Measurements from ENCODE around the gene TXNL4A. TPM values are rescaled to one million over a fixed set of nuclear protein-coding genes. Genes with fewer than 3 reads are reported as not detected.

Gene TXNL4A
- total RNA-seq, 1 experiment from 2014 or later: 178 TPM

DNA sequence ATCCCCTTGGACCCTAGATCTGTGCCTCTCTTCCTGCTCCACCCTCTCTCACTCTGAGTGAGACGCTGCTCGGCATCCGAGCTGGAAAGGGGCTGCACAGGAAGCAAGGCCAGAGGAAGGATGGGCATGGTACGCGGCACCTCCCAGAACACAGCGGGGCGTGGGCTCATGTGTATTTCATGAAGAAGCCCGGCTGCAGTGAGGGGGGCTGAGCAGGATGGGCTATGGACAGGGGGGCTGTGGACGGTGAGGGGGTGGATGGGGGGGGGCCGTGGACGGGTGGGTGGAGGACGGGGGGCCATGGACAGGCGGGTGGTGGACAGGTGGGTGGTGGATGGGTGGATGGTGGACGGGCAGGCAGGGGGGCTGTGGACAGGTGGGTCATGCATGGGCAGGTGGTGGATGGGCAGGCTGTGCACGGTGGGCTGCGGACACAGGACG is 65.4 kb downstream of the TXNL4A start:
- Histone ChIP-seq H3K9ac (ENCODE audit: low read length) (no peak overlapping the region), H3K4me1 (ENCODE audit: control insufficient read depth in 1 of 2, insufficient read depth in 2 of 2, low read length in 2 of 2) (no peaks in the 10 kb centered on the region), H3K4me2 (ENCODE audit: low read length) (no peak overlapping the region), H3K27ac (ENCODE audit: low read depth, low read length) (no peak overlapping the region), H3K9me2 (ENCODE audit: insufficient read depth) (no peaks in the 10 kb centered on the region), H3K4me3 (replicated peaks in 1 of 2; ENCODE audit: low read depth in 1 of 2, low read length in 2 of 2) (no peak overlapping the region), H4K20me1 (ENCODE audit: insufficient read depth) (no peaks in the 10 kb centered on the region), H3K27me3 (ENCODE audit: insufficient read depth, low read length) (no peaks in the 10 kb centered on the region), H2AFZ (ENCODE audit: low read depth, low read length, poor library complexity, severe bottlenecking) (no peak overlapping the region), H3K9me3 (ENCODE audit: control insufficient read depth in 1 of 2, insufficient read depth in 1 of 2, low read depth in 1 of 2, low read length in 2 of 2) (no peaks in the 10 kb centered on the region), H3K79me2 (ENCODE audit: insufficient read depth, low read length) (peaks cover 56% of the 10 kb centered on the region), H3K36me3 (ENCODE audit: control insufficient read depth in 1 of 2, insufficient read depth in 2 of 2, low read length in 2 of 2) (peaks cover 0 to 13% of the 10 kb centered on the region in 2 experiments; a peak in 2 of 4 replicates)
- intact Hi-C loops (cut with micrococcal nuclease): no loop called here
- RAD21 ChIA-PET (ENCODE audit: low non-redundant PET in 1 of 2, low total read pairs in 2 of 2, uncharacterized antibody in 2 of 2, unreplicated experiment in 2 of 2): no interaction called here
- DNase-seq (ENCODE audit: low read depth, low spot score): no peak
- no peak for ATAC-seq
- TF ChIP-seq FOSL1 (IDR thresholded peaks at IDR 0.05; ENCODE audit: low read depth): no peak
- TF ChIP-seq RAD21 (IDR thresholded peaks at IDR 0.05; ENCODE audit: low read depth): no peak
- TF ChIP-seq POLR2AphosphoS5 (IDR thresholded peaks at IDR 0.05; ENCODE audit: low read depth, low read length): no peak
- TF ChIP-seq, protein P1, sequence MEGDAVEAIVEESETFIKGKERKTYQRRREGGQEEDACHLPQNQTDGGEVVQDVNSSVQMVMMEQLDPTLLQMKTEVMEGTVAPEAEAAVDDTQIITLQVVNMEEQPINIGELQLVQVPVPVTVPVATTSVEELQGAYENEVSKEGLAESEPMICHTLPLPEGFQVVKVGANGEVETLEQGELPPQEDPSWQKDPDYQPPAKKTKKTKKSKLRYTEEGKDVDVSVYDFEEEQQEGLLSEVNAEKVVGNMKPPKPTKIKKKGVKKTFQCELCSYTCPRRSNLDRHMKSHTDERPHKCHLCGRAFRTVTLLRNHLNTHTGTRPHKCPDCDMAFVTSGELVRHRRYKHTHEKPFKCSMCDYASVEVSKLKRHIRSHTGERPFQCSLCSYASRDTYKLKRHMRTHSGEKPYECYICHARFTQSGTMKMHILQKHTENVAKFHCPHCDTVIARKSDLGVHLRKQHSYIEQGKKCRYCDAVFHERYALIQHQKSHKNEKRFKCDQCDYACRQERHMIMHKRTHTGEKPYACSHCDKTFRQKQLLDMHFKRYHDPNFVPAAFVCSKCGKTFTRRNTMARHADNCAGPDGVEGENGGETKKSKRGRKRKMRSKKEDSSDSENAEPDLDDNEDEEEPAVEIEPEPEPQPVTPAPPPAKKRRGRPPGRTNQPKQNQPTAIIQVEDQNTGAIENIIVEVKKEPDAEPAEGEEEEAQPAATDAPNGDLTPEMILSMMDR (IDR thresholded peaks at IDR 0.05 in 2 of 3, conservative IDR thresholded peaks at IDR 0.05 in 1 of 3; ENCODE audit: borderline replicate concordance in 1 of 3, insufficient read depth in 1 of 3, low read depth in 2 of 3, low read length in 2 of 3): no peak
- no peak for TF ChIP-seq POLR2A (IDR thresholded peaks at IDR 0.05; ENCODE audit: borderline replicate concordance, extremely low read depth, insufficient read depth, insufficient read length)
- TF ChIP-seq EZH2phosphoT487 (IDR thresholded peaks at IDR 0.05; ENCODE audit: borderline replicate concordance): no peak
- TF ChIP-seq YY1 (IDR thresholded peaks at IDR 0.05; ENCODE audit: extremely low read depth, insufficient replicate concordance, low read depth, low read length): no peak
- TF ChIP-seq EZH2 (IDR thresholded peaks at IDR 0.05): no peak
- TF ChIP-seq TCF7L2 (IDR thresholded peaks at IDR 0.05; ENCODE audit: borderline replicate concordance, extremely low read depth, insufficient read depth, insufficient read length): no peak
- TF ChIP-seq, protein P2, sequence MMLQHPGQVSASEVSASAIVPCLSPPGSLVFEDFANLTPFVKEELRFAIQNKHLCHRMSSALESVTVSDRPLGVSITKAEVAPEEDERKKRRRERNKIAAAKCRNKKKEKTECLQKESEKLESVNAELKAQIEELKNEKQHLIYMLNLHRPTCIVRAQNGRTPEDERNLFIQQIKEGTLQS (IDR thresholded peaks at IDR 0.05): no peak
- BruUV-seq (replicated peaks): no TSS peak
- CTCF ChIA-PET: no interaction called here
- POLR2A ChIA-PET: no interaction called here
